Ishikawa (cell line): ENCODE results near the gene LIMA1.

ENCODE experiments used
- CEBPB ChIP-seq: IDR thresholded peaks from 2 replicates; pipeline ENCODE4 v1.6.1; 2012
- NFIC ChIP-seq: IDR thresholded peaks from 2 replicates; pipeline ENCODE4 v1.6.1; 2012
- RAD21 ChIP-seq: IDR thresholded peaks from 2 replicates; pipeline ENCODE4 v1.6.1; 2012; ENCODE audit warnings: low read depth
- TAF1 ChIP-seq: IDR thresholded peaks from 2 replicates; pipeline ENCODE4 v1.6.1; 2012; ENCODE audit warnings: low read depth, mild to moderate bottlenecking
- YY1 ChIP-seq: IDR thresholded peaks from 2 replicates; pipeline ENCODE4 v1.6.1; 2012; ENCODE audit warnings: low read depth
- TF ChIP-seq, protein P1 (sequence below): IDR thresholded peaks from 2 replicates; pipeline ENCODE4 v1.6.1; 2012
- TF ChIP-seq, protein P2 (sequence below): IDR thresholded peaks from 2 replicates; pipeline ENCODE4 v1.6.1; 2012; ENCODE audit warnings: low read depth, mild to moderate bottlenecking

DNA sequence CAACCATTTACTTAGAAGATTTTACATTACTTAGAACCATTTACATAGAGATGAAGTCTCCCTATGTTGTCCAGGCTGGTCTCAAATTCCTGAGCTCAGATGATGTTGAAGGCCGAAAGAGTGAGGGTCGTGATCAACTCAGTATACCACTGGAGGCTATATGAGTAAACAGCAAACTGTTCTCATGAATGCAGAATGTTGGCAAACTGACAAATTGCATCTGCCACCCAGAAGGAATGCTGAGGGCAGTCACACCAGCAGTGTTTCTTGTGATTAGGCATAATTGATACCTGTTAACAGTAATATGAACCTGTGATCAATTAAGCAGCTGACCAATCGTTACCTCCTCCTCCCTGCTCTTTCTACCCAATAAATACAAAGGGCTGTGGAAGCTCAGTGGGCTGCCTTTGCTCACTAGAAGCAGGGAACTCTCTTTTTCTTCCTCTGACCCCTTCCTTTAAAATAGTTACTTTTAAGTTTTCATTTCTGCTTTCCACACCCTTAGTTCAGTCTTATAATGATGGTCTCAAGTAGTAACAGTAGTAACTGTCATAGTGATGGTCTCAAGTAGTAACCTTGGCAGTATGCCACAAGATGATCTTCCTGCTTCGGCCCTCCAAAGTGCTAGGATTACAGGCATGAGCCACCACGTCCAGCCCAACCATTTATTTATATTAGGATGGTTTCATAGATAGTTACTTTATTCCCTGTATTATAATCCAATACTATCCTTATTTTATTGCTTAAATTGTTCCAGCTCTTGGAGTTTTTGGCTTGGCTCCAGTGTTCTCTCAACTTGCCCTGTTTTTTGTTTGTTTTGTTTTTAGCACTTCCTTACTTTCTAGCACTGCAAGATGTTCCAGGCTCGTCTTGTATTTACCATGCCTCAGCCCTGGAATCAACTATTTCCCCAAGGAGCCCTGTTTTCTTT, 25.8 kb downstream of the LIMA1 start:
- TF ChIP-seq, protein P1, sequence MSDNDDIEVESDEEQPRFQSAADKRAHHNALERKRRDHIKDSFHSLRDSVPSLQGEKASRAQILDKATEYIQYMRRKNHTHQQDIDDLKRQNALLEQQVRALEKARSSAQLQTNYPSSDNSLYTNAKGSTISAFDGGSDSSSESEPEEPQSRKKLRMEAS = no peak
- TF ChIP-seq, protein P2, sequence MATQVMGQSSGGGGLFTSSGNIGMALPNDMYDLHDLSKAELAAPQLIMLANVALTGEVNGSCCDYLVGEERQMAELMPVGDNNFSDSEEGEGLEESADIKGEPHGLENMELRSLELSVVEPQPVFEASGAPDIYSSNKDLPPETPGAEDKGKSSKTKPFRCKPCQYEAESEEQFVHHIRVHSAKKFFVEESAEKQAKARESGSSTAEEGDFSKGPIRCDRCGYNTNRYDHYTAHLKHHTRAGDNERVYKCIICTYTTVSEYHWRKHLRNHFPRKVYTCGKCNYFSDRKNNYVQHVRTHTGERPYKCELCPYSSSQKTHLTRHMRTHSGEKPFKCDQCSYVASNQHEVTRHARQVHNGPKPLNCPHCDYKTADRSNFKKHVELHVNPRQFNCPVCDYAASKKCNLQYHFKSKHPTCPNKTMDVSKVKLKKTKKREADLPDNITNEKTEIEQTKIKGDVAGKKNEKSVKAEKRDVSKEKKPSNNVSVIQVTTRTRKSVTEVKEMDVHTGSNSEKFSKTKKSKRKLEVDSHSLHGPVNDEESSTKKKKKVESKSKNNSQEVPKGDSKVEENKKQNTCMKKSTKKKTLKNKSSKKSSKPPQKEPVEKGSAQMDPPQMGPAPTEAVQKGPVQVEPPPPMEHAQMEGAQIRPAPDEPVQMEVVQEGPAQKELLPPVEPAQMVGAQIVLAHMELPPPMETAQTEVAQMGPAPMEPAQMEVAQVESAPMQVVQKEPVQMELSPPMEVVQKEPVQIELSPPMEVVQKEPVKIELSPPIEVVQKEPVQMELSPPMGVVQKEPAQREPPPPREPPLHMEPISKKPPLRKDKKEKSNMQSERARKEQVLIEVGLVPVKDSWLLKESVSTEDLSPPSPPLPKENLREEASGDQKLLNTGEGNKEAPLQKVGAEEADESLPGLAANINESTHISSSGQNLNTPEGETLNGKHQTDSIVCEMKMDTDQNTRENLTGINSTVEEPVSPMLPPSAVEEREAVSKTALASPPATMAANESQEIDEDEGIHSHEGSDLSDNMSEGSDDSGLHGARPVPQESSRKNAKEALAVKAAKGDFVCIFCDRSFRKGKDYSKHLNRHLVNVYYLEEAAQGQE = no peak
- no peak for TF ChIP-seq CEBPB
- TF ChIP-seq NFIC = peak; percentile 50
- no peak for TF ChIP-seq TAF1
- no peak for TF ChIP-seq RAD21
- no peak for TF ChIP-seq YY1
